ENCODE results near the gene SH2D4B. TPM values are rescaled to one million over a fixed set of nuclear protein-coding genes. Genes with fewer than 3 reads are reported as not detected.

Gene SH2D4B
- total RNA-seq, 1 donor from 2014 or later, result 1.4 TPM

DNA sequence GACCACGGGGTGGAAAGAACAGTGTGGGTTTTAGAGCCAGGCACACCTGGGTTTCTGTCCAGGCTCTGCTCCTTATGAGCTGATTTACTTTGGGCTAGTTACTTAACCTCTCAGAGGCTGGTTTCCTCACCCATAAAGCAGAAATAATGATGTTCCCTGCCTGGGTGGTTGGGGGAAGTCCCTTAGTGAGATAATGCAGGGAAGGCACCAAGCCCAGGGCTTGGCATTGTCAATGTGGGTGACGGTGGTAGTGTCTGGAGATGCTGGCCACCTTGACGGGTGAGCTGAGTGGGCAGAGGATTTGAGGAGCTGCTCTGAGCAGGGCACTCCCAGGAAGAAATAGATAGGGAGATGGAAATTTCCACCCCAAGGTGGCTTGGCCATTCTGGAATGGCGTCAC is 65.2 kb downstream of the SH2D4B start:
- Histone ChIP-seq H3K27ac (no peak overlapping the region), H3K9me3 (no peaks in the 10 kb centered on the region), H3K4me3 (no peak overlapping the region), H3K36me3 (no peaks in the 10 kb centered on the region), H3K4me1 (no peaks in the 10 kb centered on the region), H3K27me3 (ENCODE audit: low read depth) (no peaks in the 10 kb centered on the region)
- DNase-seq (no peak), ATAC-seq (no peak)
- TF ChIP-seq, protein P1, sequence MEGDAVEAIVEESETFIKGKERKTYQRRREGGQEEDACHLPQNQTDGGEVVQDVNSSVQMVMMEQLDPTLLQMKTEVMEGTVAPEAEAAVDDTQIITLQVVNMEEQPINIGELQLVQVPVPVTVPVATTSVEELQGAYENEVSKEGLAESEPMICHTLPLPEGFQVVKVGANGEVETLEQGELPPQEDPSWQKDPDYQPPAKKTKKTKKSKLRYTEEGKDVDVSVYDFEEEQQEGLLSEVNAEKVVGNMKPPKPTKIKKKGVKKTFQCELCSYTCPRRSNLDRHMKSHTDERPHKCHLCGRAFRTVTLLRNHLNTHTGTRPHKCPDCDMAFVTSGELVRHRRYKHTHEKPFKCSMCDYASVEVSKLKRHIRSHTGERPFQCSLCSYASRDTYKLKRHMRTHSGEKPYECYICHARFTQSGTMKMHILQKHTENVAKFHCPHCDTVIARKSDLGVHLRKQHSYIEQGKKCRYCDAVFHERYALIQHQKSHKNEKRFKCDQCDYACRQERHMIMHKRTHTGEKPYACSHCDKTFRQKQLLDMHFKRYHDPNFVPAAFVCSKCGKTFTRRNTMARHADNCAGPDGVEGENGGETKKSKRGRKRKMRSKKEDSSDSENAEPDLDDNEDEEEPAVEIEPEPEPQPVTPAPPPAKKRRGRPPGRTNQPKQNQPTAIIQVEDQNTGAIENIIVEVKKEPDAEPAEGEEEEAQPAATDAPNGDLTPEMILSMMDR (IDR thresholded peaks at IDR 0.05), result no peak
- intact Hi-C loops (cut with DNase I), result no loop called here

DNA sequence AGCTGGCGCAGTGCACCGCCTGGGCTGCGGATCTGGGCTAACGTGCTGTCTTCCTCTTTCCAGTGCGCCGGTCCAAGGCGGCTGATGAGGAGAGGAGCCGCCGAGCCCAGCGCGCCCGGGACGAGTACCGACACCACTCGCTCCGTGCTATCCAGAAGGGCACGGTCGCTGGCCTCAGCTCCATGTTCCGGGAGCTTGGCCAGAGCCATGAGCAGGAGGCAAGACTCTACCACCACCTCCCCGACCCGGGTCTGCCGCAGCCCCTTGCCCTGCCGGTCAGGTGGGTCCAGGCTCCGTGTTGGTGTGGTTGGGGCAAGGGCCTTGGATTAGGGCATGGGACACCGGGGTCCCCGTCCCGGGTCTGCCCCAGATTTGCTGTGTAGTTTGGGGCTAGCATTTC is 65.8 kb downstream of the SH2D4B start:
- DNase-seq, result no peak
- intact Hi-C loops (cut with DNase I), result no loop called here
- ATAC-seq, result no peak

DNA sequence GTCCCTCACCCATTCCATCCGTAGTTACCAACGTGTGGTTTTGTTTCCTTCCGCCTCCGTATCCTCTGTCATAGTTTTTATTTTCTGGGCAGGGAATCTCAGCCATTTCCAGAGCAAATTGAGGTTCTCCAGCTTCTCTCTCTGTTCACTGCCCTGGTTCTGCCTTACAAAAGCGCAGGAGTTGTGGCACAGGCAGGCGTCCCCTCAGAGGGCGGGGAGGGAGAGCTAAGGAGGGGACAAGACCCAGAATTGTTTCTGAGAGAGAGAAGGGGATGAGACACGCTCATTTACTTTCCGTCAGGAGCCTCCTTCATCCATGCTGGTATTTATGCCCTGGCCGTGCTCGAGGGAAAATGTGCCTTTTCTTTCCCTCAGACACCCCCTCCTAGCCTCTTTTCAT is 71.0 kb downstream of the SH2D4B start:
- intact Hi-C loops (cut with DNase I), result no loop called here
- TF ChIP-seq, protein P1 (IDR thresholded peaks at IDR 0.05), result no peak
- Histone ChIP-seq H3K27me3 (ENCODE audit: low read depth) (no peaks in the 10 kb centered on the region), H3K27ac (no peak overlapping the region), H3K4me3 (no peak overlapping the region), H3K36me3 (no peaks in the 10 kb centered on the region), H3K4me1 (no peaks in the 10 kb centered on the region), H3K9me3 (no peaks in the 10 kb centered on the region)
- ATAC-seq (no peak), DNase-seq (no peak)

More for the DNA sequence above, 65.8 kb downstream of the SH2D4B start:
- Histone ChIP-seq H3K4me3 (no peak overlapping the region), H3K9me3 (no peaks in the 10 kb centered on the region), H3K4me1 (no peaks in the 10 kb centered on the region), H3K27me3 (ENCODE audit: low read depth) (no peaks in the 10 kb centered on the region), H3K27ac (no peak overlapping the region), H3K36me3 (no peaks in the 10 kb centered on the region)
- TF ChIP-seq, protein P1 (IDR thresholded peaks at IDR 0.05), result no peak

DNA sequence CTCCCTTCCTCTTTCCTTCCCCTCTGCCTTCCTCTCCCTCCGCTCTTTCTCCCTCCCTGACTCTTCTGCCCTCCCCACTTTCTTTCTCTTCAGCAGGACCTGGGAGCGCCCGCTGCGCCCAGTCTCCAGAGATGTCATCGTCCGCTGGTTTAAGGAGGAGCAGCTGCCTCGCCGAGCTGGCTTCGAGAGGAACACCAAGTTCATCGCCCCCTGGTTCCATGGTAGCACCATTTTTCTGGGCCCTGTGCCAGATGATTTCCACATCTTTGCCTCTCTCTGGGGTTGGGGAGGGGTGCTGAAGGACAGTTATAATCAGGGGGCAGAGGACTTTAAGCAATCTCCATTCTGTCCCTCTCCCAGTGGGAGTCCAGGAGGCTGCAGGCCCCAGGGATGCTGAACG is 71.6 kb downstream of the SH2D4B start:
- Histone ChIP-seq H3K36me3 (no peaks in the 10 kb centered on the region), H3K4me3 (no peak overlapping the region), H3K27me3 (ENCODE audit: low read depth) (no peaks in the 10 kb centered on the region), H3K4me1 (no peaks in the 10 kb centered on the region), H3K27ac (no peak overlapping the region), H3K9me3 (no peaks in the 10 kb centered on the region)
- TF ChIP-seq, protein P1 (IDR thresholded peaks at IDR 0.05), result no peak
- intact Hi-C loops (cut with DNase I), result no loop called here
- DNase-seq (no peak), ATAC-seq (no peak)

DNA sequence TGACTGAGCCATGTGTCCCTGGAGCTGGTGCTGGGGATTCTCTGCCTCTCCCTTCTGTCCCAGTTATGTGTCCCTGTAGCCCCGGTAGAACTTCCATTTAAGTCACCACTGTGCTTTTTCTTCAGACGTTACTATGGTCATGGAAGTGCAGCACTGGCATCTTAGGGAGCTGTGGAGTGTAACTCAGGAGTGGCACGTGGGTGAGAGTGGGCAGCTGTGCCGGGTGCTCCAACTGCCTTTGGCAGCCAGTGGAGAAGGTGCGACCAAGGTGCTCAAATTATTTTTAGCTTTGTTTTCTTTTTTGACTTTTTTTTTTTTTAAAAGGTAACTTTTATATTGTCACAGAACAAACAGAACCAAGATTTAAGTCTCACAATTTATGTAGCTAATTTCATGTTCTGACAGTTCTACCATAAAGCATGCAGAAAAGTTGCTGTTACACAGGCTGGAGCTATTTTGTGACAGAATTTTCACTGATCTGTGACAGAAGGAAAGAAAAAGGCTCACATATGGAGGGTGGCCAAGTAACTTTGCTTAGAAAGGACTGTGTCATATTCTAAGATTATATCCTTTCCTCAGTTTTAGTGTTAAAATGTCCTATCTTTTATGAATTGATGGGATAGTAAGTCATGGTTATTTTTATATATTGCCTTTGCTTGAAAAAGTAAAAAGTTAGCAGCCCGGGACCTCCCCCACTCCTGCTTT is 73.9 kb downstream of the SH2D4B start:
- TF ChIP-seq, protein P1 (IDR thresholded peaks at IDR 0.05), result no peak
- Histone ChIP-seq H3K27ac (no peak overlapping the region), H3K4me1 (no peaks in the 10 kb centered on the region), H3K9me3 (no peaks in the 10 kb centered on the region), H3K36me3 (no peaks in the 10 kb centered on the region), H3K27me3 (ENCODE audit: low read depth) (no peaks in the 10 kb centered on the region), H3K4me3 (no peak overlapping the region)
- no peak for ATAC-seq
- no peak for DNase-seq
- intact Hi-C loops (cut with DNase I), result no loop called here
